Pancreas (tissue), 10 donors: Measurements from ENCODE around the gene SLCO1A2. TPM values are rescaled to one million over a fixed set of nuclear protein-coding genes. Genes with fewer than 3 reads are reported as not detected.
A peak's percentile ranks its signal among the peaks of the same experiment; 100 is the strongest.

Source experiments
- ATAC-seq, 4 donors: fragments of 200-7000 bp; cut with Tn5 transposase; one replicate each; pipeline versions ENCODE4 v1.8.0 to v1.9.1; 2020; ENCODE audit warnings: mild to moderate bottlenecking in 4 of 4, moderate library complexity in 4 of 4
- DNase-seq, 6 donors: peaks; one replicate each; pipeline ENCODE4 v3.0.0-alpha.2; 2020
- FAIRE-seq: peaks from 2 replicates; lab custom pipeline; 2012; peaks lifted over from hg19 to GRCh38; lab: Jason Lieb, UNC
- H3K27ac ChIP-seq, 4 donors: fragments of 200-600 bp; sonication (generic); 1 replicate in 3 of 4; 2 replicates in 1 of 4; pipeline versions ENCODE4 v1.5.0 to v1.8.0; 2020
- H3K27me3 ChIP-seq, 4 donors: fragments of 200-600 bp; one replicate each; pipeline ENCODE4 v1.8.0; 2021
- H3K36me3 ChIP-seq, 3 donors: fragments of 200-600 bp; sonication (generic) in 1 of 3; one replicate each; pipeline versions ENCODE4 v1.5.0 to v1.8.0; 2020 to 2021
- H3K4me1 ChIP-seq, 3 donors: fragments of 200-600 bp; one replicate each; pipeline ENCODE4 v1.8.0; 2021
- H3K4me3 ChIP-seq, 4 donors: fragments of 200-600 bp; sonication (generic) in 2 of 4; one replicate each; pipeline versions ENCODE4 v1.5.0 to v1.8.0; 2020 to 2021
- H3K9me3 ChIP-seq, 4 donors: fragments of 200-600 bp; one replicate each; pipeline ENCODE4 v1.8.0; 2021
- CTCF ChIP-seq, 4 donors: fragments of 200-600 bp; sonication (generic) in 3 of 4; IDR thresholded peaks; one replicate each; pipeline versions ENCODE4 v1.5.0 to v1.8.0; 2021; ENCODE audit warnings: antibody characterized with exemption in 4 of 4
- WGBS, 2 donors: extraction: QIAGEN DNeasy Blood & Tissue Kit; methylation state at CpG; one replicate each; pipeline ENCODE4 v1.1.7; 2013; 5-methylcytosine and 5-hydroxymethylcytosine counted together
- intact Hi-C, 3 donors: fragments of 100-400 bp; cut with DNase I; formaldehyde crosslinking; loops; one replicate each; pipeline versions ENCODE4 v1.11.1 to v1.14.2; 2022
- polyA plus RNA-seq, 2 donors: library from polyadenylated mRNA; stranded (reverse); fragments of 200-250 nt; gene quantifications; one replicate each; pipeline ENCODE4 v1.2.3, GENCODE V29; 2013
- total RNA-seq, 6 donors: library from RNA; stranded (reverse); fragmentation: NEBNext Ultra II Directional in 4 of 6; extraction: Animal tissue kit (Norgen Biotek cat#: 25700) in 4 of 6; gene quantifications; one replicate each; pipeline versions ENCODE4 v1.2.1 to v1.2.4, GENCODE V29; 2021 to 2023
- donor health status: healthy with polysubstance abuse.
- donor health status: DM: no; HTN: no; CAD: no; lungs with moderate emphysema.
- donor health status: DM: no; HTN: no; CAD: no.
- donor health status: control.
- donor health status: control.
- donor health status: Bipolar disorder and iron deficiency.
- donor health status: DM: yes; HTN: yes; CAD: no.
- donor health status: DM: no; HTN: no; CAD: no.
- donor health status: DM: no; HTN: no; CAD: no.
- donor health status: DM: yes; HTN: yes; CAD: no.

Gene SLCO1A2
- total and polyA plus RNA-seq, 8 donors = 0.04 to 0.34 (median 0.12) TPM; not detected in 2

- 27 to 46% methylated on average over 1 of the region's 1 CpG for WGBS, 2 donors
- H3K4me1 ChIP-seq = no peaks in the 10 kb centered on the region
- intact Hi-C loops = no loop called here
- no peak for DNase-seq
- FAIRE-seq = no peak
- H3K9me3 ChIP-seq = no peaks in the 10 kb centered on the region
- H3K4me3 ChIP-seq = no peak overlapping the region
- no peaks in the 10 kb centered on the region for H3K36me3 ChIP-seq
- H3K27ac ChIP-seq = no peak overlapping the region
- H3K27me3 ChIP-seq = no peaks in the 10 kb centered on the region
- ATAC-seq = no peak
- TF ChIP-seq CTCF (IDR thresholded peaks at IDR 0.05) = no peak
Observed at GRCh38 chr12:21353487-21353886, 18.8 kb upstream of the SLCO1A2 start.

- ATAC-seq (peak; percentile 72 to 93 (median 79)), DNase-seq (no peak), FAIRE-seq (no peak)
- no peak for TF ChIP-seq CTCF (IDR thresholded peaks at IDR 0.05)
- Histone ChIP-seq H3K9me3 (no peaks in the 10 kb centered on the region), H3K36me3 (no peaks in the 10 kb centered on the region), H3K4me1 (no peaks in the 10 kb centered on the region), H3K4me3 (no peak overlapping the region), H3K27me3 (no peaks in the 10 kb centered on the region), H3K27ac (no peak overlapping the region)
- intact Hi-C loops = no loop called here
- 10 to 15% methylated on average over 1 of the region's 1 CpG for WGBS, 2 donors
Observed at GRCh38 chr12:21350975-21351374, 16.3 kb upstream of the SLCO1A2 start.

GRCh38 chr12:21346542-21347205 is 12.0 kb upstream of the SLCO1A2 start:
- intact Hi-C loops = no loop called here
- H3K4me3 ChIP-seq = no peak overlapping the region

DNA sequence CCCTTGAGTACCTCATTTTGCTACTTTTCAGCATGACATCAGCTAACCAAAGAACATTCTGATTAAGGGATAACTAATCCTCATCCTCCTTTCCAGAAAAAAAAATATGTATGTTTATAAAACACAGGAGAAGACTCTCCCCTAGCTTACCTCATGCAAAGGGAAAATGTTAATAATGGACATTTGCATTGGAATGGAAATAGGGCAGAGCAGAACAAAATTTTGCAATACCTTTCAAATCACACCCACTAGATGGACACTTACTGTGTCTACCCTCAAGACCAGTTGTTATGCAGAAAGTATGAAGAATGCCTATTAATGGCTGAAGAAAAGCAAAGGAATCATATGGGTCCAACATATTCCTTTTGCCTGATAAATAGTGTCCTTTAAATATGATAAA is 8.9 kb upstream of the SLCO1A2 start:
- no peak for TF ChIP-seq CTCF (IDR thresholded peaks at IDR 0.05)

More at GRCh38 chr12:21346542-21347205, 12.0 kb upstream of the SLCO1A2 start:
- FAIRE-seq (no peak), ATAC-seq (no peak), DNase-seq (no peak)
- H3K36me3 ChIP-seq = no peaks in the 10 kb centered on the region
- TF ChIP-seq CTCF (IDR thresholded peaks at IDR 0.05) = no peak
- H3K4me1 ChIP-seq = no peaks in the 10 kb centered on the region
- WGBS, 2 donors = 21 to 47% methylated on average over 1 of the region's 1 CpG
- H3K9me3 ChIP-seq = no peaks in the 10 kb centered on the region
- no peaks in the 10 kb centered on the region for H3K27me3 ChIP-seq
- no peak overlapping the region for H3K27ac ChIP-seq

DNA sequence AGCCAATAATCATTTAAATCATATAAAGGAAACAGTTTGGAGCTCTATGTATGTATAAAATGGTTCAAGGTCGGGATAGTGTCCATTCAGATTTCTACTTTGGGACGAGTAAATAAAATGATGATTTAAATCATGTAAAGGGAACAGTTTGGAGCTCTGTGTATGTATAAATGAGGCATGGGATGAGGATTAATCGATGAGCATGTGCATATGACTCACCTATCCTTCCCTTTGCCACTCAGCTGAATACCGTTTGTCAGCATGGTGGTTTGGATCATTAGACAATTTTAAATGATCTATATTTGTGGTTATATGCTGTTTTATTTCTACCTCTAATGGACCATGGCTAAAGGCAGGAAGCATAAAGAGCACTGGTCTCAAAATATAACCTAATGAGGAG is 7.1 kb upstream of the SLCO1A2 start:
- WGBS, 2 donors = 62 to 76% methylated on average over 4 of the region's 4 CpGs
- no peak for FAIRE-seq

More for the DNA sequence above, 8.9 kb upstream of the SLCO1A2 start:
- intact Hi-C loops = no loop called here
- FAIRE-seq (no peak), ATAC-seq (no peak), DNase-seq (no peak)
- no peaks in the 10 kb centered on the region for H3K36me3 ChIP-seq
- H3K4me1 ChIP-seq = no peaks in the 10 kb centered on the region
- H3K9me3 ChIP-seq = no peaks in the 10 kb centered on the region
- H3K27ac ChIP-seq = no peak overlapping the region
- H3K27me3 ChIP-seq = no peaks in the 10 kb centered on the region
- no peak overlapping the region for H3K4me3 ChIP-seq

More for the DNA sequence above, 7.1 kb upstream of the SLCO1A2 start:
- ATAC-seq = no peak
- no peak for TF ChIP-seq CTCF (IDR thresholded peaks at IDR 0.05)
- DNase-seq = no peak
- Histone ChIP-seq H3K27me3 (no peaks in the 10 kb centered on the region), H3K4me1 (no peaks in the 10 kb centered on the region), H3K9me3 (no peaks in the 10 kb centered on the region), H3K27ac (no peak overlapping the region), H3K36me3 (no peaks in the 10 kb centered on the region), H3K4me3 (no peak overlapping the region)
- intact Hi-C loops = no loop called here
